H9 (cell line): ENCODE measurements around the gene COMMD9. TPM values are rescaled to one million over a fixed set of nuclear protein-coding genes. Genes with fewer than 3 reads are reported as not detected.

ENCODE experiments used
- DNase-seq: peaks from one replicate; pipeline ENCODE4 v3.0.0-alpha.2; 2017
- H2AFZ ChIP-seq: one replicate; pipeline ENCODE4 v1.6.1; 2013; ENCODE audit warnings: mild to moderate bottlenecking, low read length, control low read depth, moderate library complexity
- H2AK5ac ChIP-seq: 2 replicates; pipeline ENCODE4 v1.6.1; 2013; ENCODE audit warnings: low read length, control low read depth, mixed read lengths; ENCODE audit not compliant: insufficient read length
- H2BK120ac ChIP-seq: one replicate; pipeline ENCODE4 v1.6.1; 2013; ENCODE audit warnings: low read depth, mild to moderate bottlenecking, low read length, control low read depth, inconsistent platforms; ENCODE audit not compliant: poor library complexity, severe bottlenecking
- H2BK12ac ChIP-seq: 2 replicates; pipeline ENCODE4 v1.6.1; 2013; ENCODE audit warnings: low read length, control low read depth, mixed read lengths, low read depth; ENCODE audit not compliant: insufficient read length
- H2BK15ac ChIP-seq: 2 replicates; pipeline ENCODE4 v1.6.1; 2013; ENCODE audit warnings: low read depth, low read length, control low read depth
- H2BK20ac ChIP-seq: one replicate; pipeline ENCODE4 v1.6.1; 2013; ENCODE audit warnings: low read depth, mild to moderate bottlenecking, low read length, control low read depth, inconsistent platforms; ENCODE audit not compliant: poor library complexity, severe bottlenecking
- H2BK5ac ChIP-seq: 2 replicates; pipeline ENCODE4 v1.6.1; 2013; ENCODE audit warnings: low read length, control low read depth, mixed read lengths; ENCODE audit not compliant: insufficient read length
- H3K14ac ChIP-seq: 2 replicates; pipeline ENCODE4 v1.6.1; 2013; ENCODE audit warnings: low read length, control low read depth; ENCODE audit not compliant: insufficient read depth
- H3K18ac ChIP-seq: 2 replicates; pipeline ENCODE4 v1.6.1; 2013; ENCODE audit warnings: low read depth, mild to moderate bottlenecking, mixed read lengths, low read length, control low read depth; ENCODE audit not compliant: insufficient read length
- H3K23ac ChIP-seq: 2 replicates; pipeline ENCODE4 v1.6.1; 2013; ENCODE audit warnings: low read length, control low read depth, mixed read lengths, low read depth; ENCODE audit not compliant: insufficient read length
- H3K23me2 ChIP-seq: 2 replicates; pipeline ENCODE4 v1.6.1; 2013; ENCODE audit warnings: low read depth, mild to moderate bottlenecking, mixed read lengths, low read length, control low read depth; ENCODE audit not compliant: insufficient read length, poor library complexity, severe bottlenecking
- H3K27ac ChIP-seq: 2 replicates; pipeline ENCODE4 v1.5.1; 2013; ENCODE audit warnings: low read length, control low read depth, mixed read lengths, low read depth; ENCODE audit not compliant: insufficient read length
- H3K27me3 ChIP-seq: 2 replicates; pipeline ENCODE4 v1.6.1; 2013; ENCODE audit warnings: low read length, control low read depth, inconsistent platforms; ENCODE audit not compliant: insufficient read depth
- H3K4ac ChIP-seq: 2 replicates; pipeline ENCODE4 v1.6.1; 2013; ENCODE audit warnings: low read depth, mild to moderate bottlenecking, control low read depth, inconsistent platforms, low read length, moderate library complexity
- H3K4me1 ChIP-seq: 2 replicates; pipeline ENCODE4 v1.6.1; 2013; ENCODE audit warnings: low read length, control low read depth, inconsistent platforms; ENCODE audit not compliant: insufficient read depth
- H3K4me2 ChIP-seq: 2 replicates; pipeline ENCODE4 v1.6.1; 2013; ENCODE audit warnings: low read length, control low read depth, mixed read lengths; ENCODE audit not compliant: insufficient read length, insufficient read depth
- H3K56ac ChIP-seq: 2 replicates; pipeline ENCODE4 v1.6.1; 2013; ENCODE audit warnings: low read depth, mild to moderate bottlenecking, mixed read lengths, low read length, control low read depth; ENCODE audit not compliant: insufficient read length
- H3K79me1 ChIP-seq: 2 replicates; pipeline ENCODE4 v1.6.1; 2013; ENCODE audit warnings: low read depth, mild to moderate bottlenecking, moderate library complexity, low read length, control low read depth, inconsistent platforms; ENCODE audit not compliant: insufficient read depth, poor library complexity, severe bottlenecking
- H3K79me2 ChIP-seq: 2 replicates; pipeline ENCODE4 v1.6.1; 2013; ENCODE audit warnings: low read length, control low read depth, inconsistent platforms; ENCODE audit not compliant: insufficient read depth
- H3K9ac ChIP-seq: 2 replicates; pipeline ENCODE4 v1.6.1; 2013; ENCODE audit warnings: low read length, control low read depth, mixed read lengths; ENCODE audit not compliant: insufficient read length; ENCODE audit errors: extremely low read depth
- H3K9me3 ChIP-seq: one replicate; pipeline ENCODE4 v1.6.1; 2013; ENCODE audit warnings: low read depth, low read length, inconsistent platforms; ENCODE audit not compliant: control insufficient read depth
- H3T11ph ChIP-seq: one replicate; pipeline ENCODE4 v1.6.1; 2013; ENCODE audit warnings: mild to moderate bottlenecking, low read length, control low read depth, inconsistent platforms
- H4K20me1 ChIP-seq: one replicate; pipeline ENCODE4 v1.6.1; 2013; ENCODE audit not compliant: control insufficient read depth, insufficient read length, insufficient read depth
- H4K5ac ChIP-seq: 2 replicates; pipeline ENCODE4 v1.6.1; 2013; ENCODE audit warnings: low read depth, mild to moderate bottlenecking, mixed read lengths, low read length, control low read depth; ENCODE audit not compliant: insufficient read length
- H4K8ac ChIP-seq: replicated peaks from 2 replicates; pipeline ENCODE4 v1.6.1; 2013; ENCODE audit warnings: low read length, control low read depth, mixed read lengths, low read depth; ENCODE audit not compliant: insufficient read length
- H4K91ac ChIP-seq: 2 replicates; pipeline ENCODE4 v1.6.1; 2013; ENCODE audit warnings: low read depth, mild to moderate bottlenecking, moderate library complexity, mixed read lengths, low read length, control low read depth; ENCODE audit not compliant: insufficient read length
- H3K27ac Mint-ChIP-seq, 3 experiments: 2 replicates in 2 of 3; 3 replicates in 1 of 3; pipeline ENCODE4 v1.8.0; 2020 to 2021; ENCODE audit warnings: mixed read lengths in 3 of 3, mild to moderate bottlenecking in 1 of 3, moderate library complexity in 1 of 3
- H3K27me3 Mint-ChIP-seq: 2 replicates; pipeline ENCODE4 v1.8.0; 2021; ENCODE audit warnings: low read depth, mild to moderate bottlenecking, moderate library complexity, mixed read lengths
- H3K36me3 Mint-ChIP-seq, 3 experiments: 2 replicates in 2 of 3; 3 replicates in 1 of 3; pipeline ENCODE4 v1.8.0; 2020 to 2021; ENCODE audit warnings: low read depth in 3 of 3, mixed read lengths in 3 of 3; ENCODE audit not compliant: insufficient read depth in 1 of 3
- H3K4me1 Mint-ChIP-seq, 2 experiments: 2 replicates each; pipeline ENCODE4 v1.8.0; 2020; ENCODE audit warnings: mixed read lengths in 2 of 2
- H3K4me3 Mint-ChIP-seq, 2 experiments: 2 replicates in 1 of 2; 3 replicates in 1 of 2; pipeline ENCODE4 v1.8.0; 2020 to 2021; ENCODE audit warnings: mild to moderate bottlenecking in 2 of 2, mixed read lengths in 2 of 2, moderate library complexity in 1 of 2
- H3K9me3 Mint-ChIP-seq, 2 experiments: 2 replicates in 1 of 2; 3 replicates in 1 of 2; pipeline ENCODE4 v1.8.0; 2020; ENCODE audit warnings: mild to moderate bottlenecking in 2 of 2, mixed read lengths in 2 of 2, moderate library complexity in 1 of 2
- WGBS: extraction: QIAGEN DNeasy Blood & Tissue Kit; methylation state at CpG from one replicate; pipeline ENCODE4 v1.1.7; 2013; ENCODE audit warnings: missing lambda C conversion rate, low lambda C conversion rate, mixed read lengths; ENCODE audit not compliant: insufficient read length; ENCODE audit errors: extremely low coverage; 5-methylcytosine and 5-hydroxymethylcytosine counted together
- total RNA-seq: library from RNA; stranded (reverse); gene quantifications from 2 replicates; pipeline ENCODE4 v1.2.1, GENCODE V29; 2021
- TF ChIP-seq, protein P1 (sequence below): fragments of 200-600 bp; sonication (generic); conservative IDR thresholded peaks from 3 replicates; pipeline ENCODE4 v1.8.0; 2021; ENCODE audit warnings: antibody characterized with exemption, mild to moderate bottlenecking

The COMMD9 gene
- total RNA-seq, 1 experiment from 2014 or later, result 47.0 TPM

DNA sequence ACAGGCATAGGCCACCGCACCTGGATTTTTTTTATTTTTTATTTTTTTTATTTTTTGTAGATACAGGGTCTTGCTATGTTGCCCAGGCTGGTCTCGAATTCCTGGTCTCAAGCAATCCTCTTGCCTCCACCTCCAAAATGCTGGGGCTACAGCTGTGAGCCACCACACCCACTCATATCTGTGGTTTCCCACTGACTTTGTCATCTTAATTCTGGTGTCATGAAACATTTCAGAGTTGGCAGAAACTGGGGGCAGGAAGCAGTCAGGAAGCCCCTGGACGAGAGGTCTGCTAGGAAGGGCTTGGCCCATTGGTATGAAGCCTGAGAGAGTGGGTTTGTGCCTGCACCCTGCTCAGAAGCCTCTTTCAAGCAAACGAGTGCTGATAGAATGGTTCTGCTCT lies 49.1 kb downstream of the COMMD9 start:
- Histone ChIP-seq H3K4me1 (no peaks in the 10 kb centered on the region), H3T11ph (no peak overlapping the region), H3K56ac (no peak overlapping the region), H3K4me2 (no peak overlapping the region), H3K27me3 (no peaks in the 10 kb centered on the region), H3K27ac (no peak overlapping the region), H3K9ac (no peak overlapping the region), H3K23me2 (no peaks in the 10 kb centered on the region), H4K5ac (no peak overlapping the region), H2BK120ac (no peak overlapping the region), H3K79me2 (no peaks in the 10 kb centered on the region), H2BK20ac (no peak overlapping the region), H3K4ac (no peak overlapping the region), H2BK15ac (no peak overlapping the region), H3K18ac (no peak overlapping the region), H3K14ac (no peak overlapping the region), H4K8ac (no peak overlapping the region), H2BK12ac (no peak overlapping the region), H2AK5ac (no peak overlapping the region), H3K9me3 (no peaks in the 10 kb centered on the region), H2BK5ac (no peak overlapping the region), H2AFZ (no peak overlapping the region), H4K91ac (no peak overlapping the region), H3K23ac (no peak overlapping the region), H4K20me1 (no peaks in the 10 kb centered on the region), H3K79me1 (no peaks in the 10 kb centered on the region)
- no CpG with 5 or more reads among the region's 4 CpGs for WGBS
- H3K9me3 Mint-ChIP-seq, result no peaks in the 10 kb centered on the region
- DNase-seq, result no peak
- H3K27me3 Mint-ChIP-seq, result no peaks in the 10 kb centered on the region; the same call in 1 of the 2 replicates
- no peak overlapping the region for H3K27ac Mint-ChIP-seq
- no peak overlapping the region for H3K4me3 Mint-ChIP-seq
- H3K4me1 Mint-ChIP-seq, result peaks cover 5 to 8% of the 10 kb centered on the region in 2 experiments
- peaks cover 0 to 7% (median 3%) of the 10 kb centered on the region in 3 experiments; a peak in 1 of 7 replicates for H3K36me3 Mint-ChIP-seq
- TF ChIP-seq, protein P1, sequence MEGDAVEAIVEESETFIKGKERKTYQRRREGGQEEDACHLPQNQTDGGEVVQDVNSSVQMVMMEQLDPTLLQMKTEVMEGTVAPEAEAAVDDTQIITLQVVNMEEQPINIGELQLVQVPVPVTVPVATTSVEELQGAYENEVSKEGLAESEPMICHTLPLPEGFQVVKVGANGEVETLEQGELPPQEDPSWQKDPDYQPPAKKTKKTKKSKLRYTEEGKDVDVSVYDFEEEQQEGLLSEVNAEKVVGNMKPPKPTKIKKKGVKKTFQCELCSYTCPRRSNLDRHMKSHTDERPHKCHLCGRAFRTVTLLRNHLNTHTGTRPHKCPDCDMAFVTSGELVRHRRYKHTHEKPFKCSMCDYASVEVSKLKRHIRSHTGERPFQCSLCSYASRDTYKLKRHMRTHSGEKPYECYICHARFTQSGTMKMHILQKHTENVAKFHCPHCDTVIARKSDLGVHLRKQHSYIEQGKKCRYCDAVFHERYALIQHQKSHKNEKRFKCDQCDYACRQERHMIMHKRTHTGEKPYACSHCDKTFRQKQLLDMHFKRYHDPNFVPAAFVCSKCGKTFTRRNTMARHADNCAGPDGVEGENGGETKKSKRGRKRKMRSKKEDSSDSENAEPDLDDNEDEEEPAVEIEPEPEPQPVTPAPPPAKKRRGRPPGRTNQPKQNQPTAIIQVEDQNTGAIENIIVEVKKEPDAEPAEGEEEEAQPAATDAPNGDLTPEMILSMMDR, result no peak
